K562 (cell line): ENCODE data around the gene UGT8. TPM values are rescaled to one million over a fixed set of nuclear protein-coding genes. Genes with fewer than 3 reads are reported as not detected.

ENCODE experiments used
- ATAC-seq: fragments of 200-7000 bp; cut with Tn5 transposase; 3 replicates; pipeline ENCODE4 v1.9.1; 2020; ENCODE audit warnings: moderate library complexity
- BruUV-seq: library from RNA; stranded (reverse); fragments of 400-500 nt; replicated peaks from 2 replicates; lab custom pipeline; 2021; lab: Mats Ljungman, UMichigan
- CTCF ChIA-PET: fragments of 300-600 bp; formaldehyde crosslinking; extraction: SDS; loops from one replicate; lab custom pipeline; 2021; ENCODE audit warnings: low intra/inter-chr PET ratio; lab: Yijun Ruan, JAX
- POLR2A ChIA-PET: fragments of 300-600, 350-650 bp; sonication (Branson Sonifier 250); formaldehyde crosslinking; extraction: SDS; loops from one replicate; lab custom pipeline; 2021; ENCODE audit warnings: antibody characterized with exemption, inconsistent platforms; lab: Yijun Ruan, JAX
- DNase-seq, 4 experiments: peaks; one replicate each; pipeline versions ENCODE4 v3.0.0 to v3.0.0-alpha.2; 2011 to 2018; ENCODE audit warnings: low spot score in 3 of 4, mixed read lengths in 3 of 4; ENCODE audit errors: extremely low read depth in 1 of 4
- FAIRE-seq: peaks from 2 replicates; lab custom pipeline; 2011; peaks lifted over from hg19 to GRCh38; lab: Jason Lieb, UNC
- H2AFZ ChIP-seq: 2 replicates; pipeline ENCODE4 v1.6.0; 2011; ENCODE audit warnings: low read depth, low read length, control low read depth, inconsistent platforms
- H3K27ac ChIP-seq: fragments of 200-600 bp; 3 replicates; pipeline ENCODE4 v1.8.0; 2011; ENCODE audit warnings: low read depth, mild to moderate bottlenecking, control low read depth, inconsistent platforms, low read length, moderate library complexity, mixed read lengths; ENCODE audit errors: extremely low read depth
- H3K27me3 ChIP-seq, 2 experiments: fragments of 300-600 bp in 1 of 2; 2 replicates in 1 of 2; 3 replicates in 1 of 2; pipeline versions ENCODE4 v1.6.0 to v1.8.0; 2011; ENCODE audit warnings: inconsistent platforms in 2 of 2, low read length in 2 of 2, mild to moderate bottlenecking in 1 of 2, mixed read lengths in 1 of 2, moderate library complexity in 1 of 2; ENCODE audit not compliant: control insufficient read depth in 2 of 2, insufficient read depth in 2 of 2
- H3K36me3 ChIP-seq: fragments of 300-600 bp; 3 replicates; pipeline ENCODE4 v1.8.0; 2011; ENCODE audit warnings: mild to moderate bottlenecking, low read length, inconsistent platforms; ENCODE audit not compliant: control insufficient read depth, insufficient read depth
- H3K4me1 ChIP-seq, 2 experiments: fragments of 200-600 bp in 1 of 2; replicated peaks in 1 of 2; 2 replicates in 1 of 2; 3 replicates in 1 of 2; pipeline versions ENCODE4 v1.5.1 to v1.8.0; 2011; ENCODE audit warnings: inconsistent platforms in 2 of 2, low read length in 2 of 2, mild to moderate bottlenecking in 1 of 2, mixed read lengths in 1 of 2, moderate library complexity in 1 of 2; ENCODE audit not compliant: control insufficient read depth in 2 of 2, insufficient read depth in 2 of 2
- H3K4me2 ChIP-seq: 2 replicates; pipeline ENCODE4 v1.6.1; 2011; ENCODE audit warnings: low read length, control low read depth, inconsistent platforms, mixed read lengths; ENCODE audit not compliant: insufficient read depth
- H3K4me3 ChIP-seq: fragments of 200-600 bp; sonication (generic), shearing (Covaris generic); 2 replicates; pipeline ENCODE4 v1.5.1; 2016; ENCODE audit warnings: control low read depth, inconsistent platforms
- H3K79me2 ChIP-seq: fragments of 200-600 bp; 3 replicates; pipeline ENCODE4 v1.8.0; 2011; ENCODE audit warnings: low read length, inconsistent platforms; ENCODE audit not compliant: control insufficient read depth, insufficient read depth
- H3K9ac ChIP-seq, 2 experiments: 2 replicates each; pipeline versions ENCODE4 v1.6.0 to v1.6.1; 2011; ENCODE audit warnings: low read depth in 2 of 2, low read length in 2 of 2, control low read depth in 1 of 2, inconsistent platforms in 1 of 2, mild to moderate bottlenecking in 1 of 2, mixed read lengths in 1 of 2; ENCODE audit not compliant: insufficient read depth in 1 of 2
- H3K9me1 ChIP-seq: one replicate; pipeline ENCODE4 v1.6.0; 2011; ENCODE audit warnings: inconsistent platforms, mild to moderate bottlenecking, low read length, moderate library complexity; ENCODE audit not compliant: control insufficient read depth, insufficient read depth
- H3K9me3 ChIP-seq: replicated peaks from 2 replicates; pipeline ENCODE4 v1.5.1; 2011; ENCODE audit warnings: low read depth, low read length, inconsistent platforms; ENCODE audit not compliant: control insufficient read depth, insufficient read depth
- H4K20me1 ChIP-seq: replicated peaks from 2 replicates; pipeline ENCODE4 v1.6.1; 2011; ENCODE audit warnings: low read length, inconsistent platforms, mixed read lengths; ENCODE audit not compliant: control insufficient read depth, insufficient read depth
- FOSL1 ChIP-seq: fragments of 200-800 bp; sonication (Bioruptor generic); conservative IDR thresholded peaks from 2 replicates; pipeline ENCODE4 v1.6.1; 2016; ENCODE audit warnings: missing genetic modification characterization, missing compliant biosample characterization
- GABPA ChIP-seq: fragments of 200-800 bp; sonication (Bioruptor generic); conservative IDR thresholded peaks from 2 replicates; pipeline ENCODE4 v1.6.1; 2016; ENCODE audit warnings: low read depth, missing genetic modification characterization, missing compliant biosample characterization
- HDAC2 ChIP-seq: fragments of 450-650 bp; IDR thresholded peaks from 2 replicates; pipeline ENCODE4 v1.6.1; 2016; ENCODE audit warnings: mild to moderate bottlenecking
- MCM5 ChIP-seq: fragments of 450-650 bp; IDR thresholded peaks from 2 replicates; pipeline ENCODE4 v1.6.1; 2016; ENCODE audit warnings: low read depth
- THAP7 ChIP-seq: fragments of 250-450 bp; sonication (Bioruptor Pico); IDR thresholded peaks from 2 replicates; pipeline ENCODE4 v1.5.0; 2021
- ZBTB17 ChIP-seq: fragments of 450-650 bp; formaldehyde crosslinking; IDR thresholded peaks from 2 replicates; pipeline ENCODE4 v1.4.0; 2020; ENCODE audit warnings: mild to moderate bottlenecking
- ZBTB49 ChIP-seq: sonication (generic); formaldehyde crosslinking; IDR thresholded peaks from 2 replicates; pipeline ENCODE4 v1.8.0; 2022; ENCODE audit warnings: missing genetic modification reagents, mild to moderate bottlenecking, borderline replicate concordance
- ZNF263 ChIP-seq: sonication (generic); formaldehyde crosslinking; IDR thresholded peaks from 2 replicates; pipeline ENCODE4 v1.8.0; 2022; ENCODE audit warnings: mild to moderate bottlenecking, missing genetic modification reagents, borderline replicate concordance
- ZNF586 ChIP-seq: fragments of 450-650 bp; formaldehyde crosslinking; conservative IDR thresholded peaks from 2 replicates; pipeline ENCODE4 v1.4.0; 2020; ENCODE audit warnings: mild to moderate bottlenecking, moderate library complexity
- WGBS: fragments of 100-300 bp; shearing (Covaris generic); methylation state at CpG from one replicate; pipeline ENCODE4 v1.1.6; 2016; ENCODE audit warnings: low coverage, mixed read lengths; ENCODE audit not compliant: insufficient coverage; ENCODE audit errors: missing lambda C conversion rate; 5-methylcytosine and 5-hydroxymethylcytosine counted together
- in situ Hi-C: fragments of 300-500 bp; cut with MboI; formaldehyde crosslinking; loops from 4 replicates; pipeline ENCODE4 v1.15.0; 2018; ENCODE audit warnings: inconsistent platforms, mixed read lengths
- intact Hi-C: fragments of 100-400 bp; cut with micrococcal nuclease; formaldehyde crosslinking; loops from 2 replicates; pipeline ENCODE4 v1.14.2; 2022
- polyA plus RNA-seq, 8 experiments: library from polyadenylated mRNA; depleted of rRNA in 4 of 8; stranded (reverse) in 5 of 8; unstranded in 3 of 8; fragments of >200 nt; fragmentation: Nextera tagmentation in 2 of 8; fragmentation: Illumina TruSeq in 1 of 8; extraction: Ambion mirVana in 2 of 8; extraction: Trizol in 1 of 8; gene quantifications; 2 replicates each; pipeline versions ENCODE4 v1.2.1 to v1.2.3, GENCODE V29; 2011 to 2014; ENCODE audit warnings: inconsistent platforms in 1 of 8, missing spikeins in 1 of 8
- total RNA-seq, 7 experiments: library from RNA; depleted of rRNA in 6 of 7; stranded (reverse); fragments of >200 nt in 6 of 7; fragmentation: Illumina TruSeq in 2 of 7; extraction: Trizol in 2 of 7; gene quantifications; 2 replicates each; pipeline versions ENCODE4 v1.2.1 to v1.2.3, GENCODE V29; 2011 to 2021; ENCODE audit warnings: low replicate concordance in 1 of 7

The UGT8 gene
- total and polyA plus RNA-seq, 9 of the 15 experiments (the other 6 are each of a cell fraction or from before 2014, with no cell fraction given) = 3.0 to 10.7 (median 6.0) TPM

GRCh38 chr4:114562176-114562904 is 36.3 kb upstream of the UGT8 start:
- intact Hi-C loops (no loop called here), in situ Hi-C loops (no loop called here)
- no peaks in the 10 kb centered on the region for H3K27me3 ChIP-seq
- H3K4me1 ChIP-seq = no peaks in the 10 kb centered on the region
- TF ChIP-seq MCM5 = no peak
- TF ChIP-seq GABPA = no peak
- TF ChIP-seq ZBTB17 (CRISPR knock-in tag) = no peak
- no peak for TF ChIP-seq HDAC2
- TF ChIP-seq ZNF586 = no peak
- TF ChIP-seq FOSL1 (tag) = no peak
- TF ChIP-seq ZBTB49 (CRISPR knock-in tag) = no peak
- no peak for TF ChIP-seq THAP7 (CRISPR knock-in tag)
- TF ChIP-seq ZNF263 (CRISPR knock-in tag) = no peak
- ChIA-PET POLR2A (no interaction called here), CTCF (no interaction called here)
- 0% methylated on average over 2 of the region's 2 CpGs for WGBS
- BruUV-seq = no TSS peak
- no peaks in the 10 kb centered on the region for H3K9me3 ChIP-seq
- H2AFZ ChIP-seq = no peak overlapping the region
- H3K27ac ChIP-seq = no peak overlapping the region
- H3K4me2 ChIP-seq = no peak overlapping the region
- ATAC-seq = no peak
- H3K79me2 ChIP-seq = no peaks in the 10 kb centered on the region
- FAIRE-seq = no peak
- H3K4me3 ChIP-seq = no peak overlapping the region
- no peak overlapping the region for H3K9ac ChIP-seq
- H3K9me1 ChIP-seq = no peaks in the 10 kb centered on the region
- no peaks in the 10 kb centered on the region for H3K36me3 ChIP-seq
- no peaks in the 10 kb centered on the region for H4K20me1 ChIP-seq
- no peak for DNase-seq
